Aorta (tissue), 5 donors: ENCODE results near the gene ETV6. TPM values are rescaled to one million over a fixed set of nuclear protein-coding genes. Genes with fewer than 3 reads are reported as not detected.

ENCODE experiments used
- ATAC-seq: fragments of 200-7000 bp; cut with Tn5 transposase; one replicate; pipeline ENCODE4 v1.9.1; 2022; ENCODE audit warnings: moderate library complexity; ENCODE audit not compliant: low FRiP score
- DNase-seq, 2 donors: peaks; one replicate each; pipeline ENCODE4 v3.0.0-alpha.2; 2020
- H3K27ac ChIP-seq, 2 donors: one replicate each; pipeline ENCODE4 v1.5.1; 2013; ENCODE audit warnings: low read length in 2 of 2, mild to moderate bottlenecking in 2 of 2, moderate library complexity in 2 of 2, control low read depth in 1 of 2, inconsistent platforms in 1 of 2, low read depth in 1 of 2
- H3K27me3 ChIP-seq, 2 donors: one replicate each; pipeline ENCODE4 v1.6.1; 2013; ENCODE audit warnings: control low read depth in 1 of 2, low read length in 1 of 2, mild to moderate bottlenecking in 1 of 2, moderate library complexity in 1 of 2; ENCODE audit not compliant: insufficient read depth in 2 of 2, control insufficient read depth in 1 of 2
- H3K36me3 ChIP-seq, 2 donors: one replicate each; pipeline ENCODE4 v1.6.1; 2013; ENCODE audit warnings: control low read depth in 1 of 2, low read length in 1 of 2, mild to moderate bottlenecking in 1 of 2; ENCODE audit not compliant: insufficient read depth in 2 of 2, control insufficient read depth in 1 of 2
- H3K4me1 ChIP-seq, 2 donors: one replicate each; pipeline ENCODE4 v1.6.1; 2013; ENCODE audit warnings: low read length in 2 of 2, control low read depth in 1 of 2, mild to moderate bottlenecking in 1 of 2, moderate library complexity in 1 of 2; ENCODE audit not compliant: insufficient read depth in 2 of 2, control insufficient read depth in 1 of 2
- H3K4me3 ChIP-seq, 2 donors: one replicate each; pipeline ENCODE4 v1.5.1; 2013; ENCODE audit warnings: low read length in 2 of 2, control low read depth in 1 of 2, mild to moderate bottlenecking in 1 of 2
- H3K9me3 ChIP-seq: one replicate; pipeline ENCODE4 v1.6.1; 2013; ENCODE audit warnings: mild to moderate bottlenecking, low read length; ENCODE audit not compliant: control insufficient read depth
- WGBS, 2 donors: extraction: QIAGEN DNeasy Blood & Tissue Kit; methylation state at CpG; one replicate each; pipeline ENCODE4 v1.1.7; 2013; 5-methylcytosine and 5-hydroxymethylcytosine counted together
- intact Hi-C, 2 donors: fragments of 100-400 bp; cut with DNase I; formaldehyde crosslinking; loops; one replicate each; pipeline versions ENCODE4 v1.14.2 to v1.15.0; 2022
- polyA plus RNA-seq, 2 donors: library from polyadenylated mRNA; stranded (reverse); fragments of 200-250 nt; gene quantifications; one replicate each; pipeline ENCODE4 v1.2.3, GENCODE V29; 2013
- total RNA-seq, 2 donors: library from RNA; stranded (reverse); fragmentation: NEBNext Ultra II Directional; extraction: Animal tissue kit (Norgen Biotek cat#: 25700); gene quantifications; one replicate each; pipeline ENCODE4 v1.2.1, GENCODE V29; 2021
- donor health status: healthy with polysubstance abuse.
- donor health status: Bipolar disorder and iron deficiency.
- donor health status: DM: no; HTN: no; CAD: no.
- donor health status: DM: no; HTN: no; CAD: no.
- donor health status: DM: yes; HTN: yes; CAD: no.

Gene ETV6
- total and polyA plus RNA-seq, 4 donors, result 6.9 to 113 (median 46.7) TPM

DNA sequence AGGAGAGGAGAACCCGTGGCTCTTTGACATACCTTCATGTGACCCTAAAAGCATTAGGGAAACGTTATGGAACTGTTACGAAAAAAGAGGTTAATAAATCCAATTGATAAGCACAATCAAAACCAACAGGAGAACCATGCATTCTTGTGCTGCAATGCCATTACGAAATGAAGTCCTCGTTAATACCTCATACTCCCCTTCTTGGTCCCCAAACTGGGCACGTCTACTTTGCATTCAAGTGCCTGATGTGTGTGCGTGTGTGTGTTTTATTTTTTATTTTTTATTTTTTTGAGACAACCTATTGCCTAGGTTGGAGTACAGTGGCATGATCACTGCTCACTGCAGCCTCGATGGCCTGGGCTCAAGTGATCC, 150.0 kb downstream of the ETV6 start:
- Histone ChIP-seq H3K9me3 (no peaks in the 10 kb centered on the region), H3K36me3 (no peaks in the 10 kb centered on the region), H3K4me1 (peaks cover 2 to 15% of the 10 kb centered on the region in 2 donors), H3K4me3 (no peak overlapping the region), H3K27me3 (no peaks in the 10 kb centered on the region), H3K27ac (peak overlapping the region in 1 of 2 donors; percentile 86)
- intact Hi-C loops, result loop anchor here in 1 of 2 donors (2.0 kb wide), 1 partner anchor 35 kb away; no protein-coding TSS in a partner anchor
- WGBS, 2 donors, result 88 to 90% methylated on average over 8 of the region's 8 CpGs
- ATAC-seq (no peak), DNase-seq (no peak)

DNA sequence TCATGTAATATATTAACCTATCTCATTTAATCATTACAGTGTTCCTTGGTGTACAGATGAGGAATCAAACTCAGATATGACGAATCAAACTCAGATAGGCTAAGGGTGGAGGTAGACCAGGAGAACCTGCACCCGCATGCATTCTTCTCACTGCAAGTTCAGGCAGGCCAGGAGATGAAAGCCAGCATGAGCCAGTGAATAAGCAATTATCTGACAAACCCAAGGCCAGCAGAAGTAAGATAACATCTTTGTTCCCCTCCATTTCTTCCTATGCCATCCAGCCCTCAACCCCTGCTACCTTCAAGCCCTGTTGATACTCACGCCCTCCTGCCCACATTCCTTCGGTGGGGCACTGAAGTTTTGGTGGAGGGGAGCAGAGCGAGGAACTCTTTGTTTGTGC, 152.2 kb downstream of the ETV6 start:
- intact Hi-C loops, result no loop called here
- no peak for DNase-seq
- WGBS, 2 donors, result 95% methylated on average over 5 of the region's 5 CpGs
- H3K27ac ChIP-seq, result no peak overlapping the region
- ATAC-seq, result no peak
- H3K36me3 ChIP-seq, result no peaks in the 10 kb centered on the region
- peaks cover 0 to 13% of the 10 kb centered on the region in 2 donors for H3K4me1 ChIP-seq
- no peak overlapping the region for H3K4me3 ChIP-seq
- no peaks in the 10 kb centered on the region for H3K9me3 ChIP-seq
- H3K27me3 ChIP-seq, result no peaks in the 10 kb centered on the region

DNA sequence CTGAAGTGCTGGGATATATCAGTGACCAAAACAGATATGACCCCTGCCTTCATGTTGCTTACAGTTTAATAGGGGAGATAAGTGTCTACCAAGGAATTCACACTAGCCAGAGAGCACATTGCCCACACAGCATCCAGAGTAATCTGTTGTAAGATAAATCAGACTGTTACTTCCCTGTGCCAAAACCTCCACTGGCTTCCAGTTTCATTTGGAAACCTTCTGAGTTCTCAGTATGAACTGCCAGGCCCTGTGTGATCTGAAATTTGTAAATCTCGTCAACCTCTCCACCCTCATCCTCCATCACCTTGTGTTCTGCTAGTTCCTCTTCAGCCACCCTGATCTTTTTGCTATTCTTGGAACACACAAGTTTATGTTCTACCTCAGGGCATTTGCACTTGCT, 154.7 kb downstream of the ETV6 start:
- Histone ChIP-seq H3K9me3 (no peaks in the 10 kb centered on the region), H3K27ac (no peak overlapping the region), H3K36me3 (no peaks in the 10 kb centered on the region), H3K4me3 (no peak overlapping the region), H3K4me1 (peaks cover 0 to 5% of the 10 kb centered on the region in 2 donors), H3K27me3 (no peaks in the 10 kb centered on the region)
- DNase-seq, result no peak
- intact Hi-C loops, result no loop called here
- no peak for ATAC-seq
- 43 to 57% methylated on average over 1 of the region's 1 CpG for WGBS, 2 donors

DNA sequence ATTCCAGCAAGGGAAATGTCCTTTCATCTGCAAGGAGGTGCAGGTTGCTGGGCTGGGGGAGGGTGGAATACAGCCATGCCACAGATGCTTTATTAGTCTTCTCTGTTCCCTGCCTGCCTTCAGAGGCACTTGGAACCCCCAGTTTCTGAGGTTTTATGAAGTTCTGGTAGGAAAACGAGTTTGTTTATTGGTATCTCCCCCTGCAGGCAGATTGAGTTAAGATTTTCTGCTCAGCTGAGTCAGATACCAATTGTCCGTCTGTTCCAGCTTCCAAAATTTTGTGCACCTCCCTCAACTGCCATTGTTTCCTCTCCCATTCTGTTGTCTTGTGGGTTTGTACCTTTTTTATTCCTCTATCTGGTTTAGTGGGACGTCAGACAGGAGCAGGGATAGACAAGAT, 155.6 kb downstream of the ETV6 start:
- Histone ChIP-seq H3K27me3 (no peaks in the 10 kb centered on the region), H3K4me1 (peaks cover 0 to 3% of the 10 kb centered on the region in 2 donors), H3K36me3 (no peaks in the 10 kb centered on the region), H3K9me3 (no peaks in the 10 kb centered on the region), H3K27ac (no peak overlapping the region), H3K4me3 (no peak overlapping the region)
- WGBS, 2 donors, result 69 to 71% methylated on average over 3 of the region's 3 CpGs
- DNase-seq, result no peak
- intact Hi-C loops, result no loop called here
- no peak for ATAC-seq

DNA sequence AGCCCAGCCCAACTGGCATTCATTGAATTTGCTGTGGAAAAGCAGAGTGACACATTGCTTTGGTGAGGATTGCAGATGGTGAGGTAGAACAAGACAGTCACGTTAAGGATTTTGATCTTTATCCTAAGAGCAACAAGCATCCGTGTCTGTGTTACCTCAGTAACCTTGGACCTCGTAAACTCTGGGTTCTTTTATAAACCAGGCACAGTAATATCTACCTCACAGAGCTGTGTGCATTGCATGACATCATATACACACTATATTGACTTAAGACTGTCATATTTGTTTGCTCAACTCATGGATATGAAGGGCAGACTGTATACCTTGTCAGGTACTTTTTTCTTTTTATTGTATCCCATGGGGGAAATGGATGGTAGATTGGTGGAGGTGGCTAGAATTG, 156.2 kb downstream of the ETV6 start:
- H3K4me1 ChIP-seq, result peaks cover 0 to 3% of the 10 kb centered on the region in 2 donors
- intact Hi-C loops, result no loop called here
- no peaks in the 10 kb centered on the region for H3K27me3 ChIP-seq
- H3K27ac ChIP-seq, result no peak overlapping the region
- H3K9me3 ChIP-seq, result no peaks in the 10 kb centered on the region
- 84 to 85% methylated on average over 3 of the region's 3 CpGs for WGBS, 2 donors
- no peaks in the 10 kb centered on the region for H3K36me3 ChIP-seq
- no peak for ATAC-seq
- no peak overlapping the region for H3K4me3 ChIP-seq
- DNase-seq, result no peak

DNA sequence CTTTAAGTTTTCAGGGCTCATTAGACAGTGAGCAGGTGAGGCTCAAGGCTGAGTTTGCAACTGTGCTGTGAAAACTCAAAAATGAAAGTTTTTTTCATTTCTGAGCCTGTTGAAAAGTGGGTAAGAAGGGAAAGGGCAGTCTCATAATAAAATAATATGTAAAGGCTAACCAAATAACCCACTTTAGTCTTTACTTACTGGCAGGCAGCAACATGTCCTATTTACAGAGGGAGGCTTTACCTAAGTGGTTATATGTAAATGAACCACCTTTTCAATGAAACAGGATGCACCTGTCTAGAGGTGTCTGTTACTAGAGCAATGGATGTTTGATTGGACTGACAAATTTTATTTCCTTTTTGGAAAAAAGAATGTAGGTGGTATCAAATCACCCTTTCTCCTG, 158.0 kb downstream of the ETV6 start:
- ATAC-seq (no peak), DNase-seq (no peak)
- Histone ChIP-seq H3K36me3 (no peaks in the 10 kb centered on the region), H3K4me1 (peaks cover 0 to 3% of the 10 kb centered on the region in 2 donors), H3K4me3 (no peak overlapping the region), H3K27ac (no peak overlapping the region), H3K9me3 (no peaks in the 10 kb centered on the region), H3K27me3 (no peaks in the 10 kb centered on the region)
- intact Hi-C loops, result no loop called here

DNA sequence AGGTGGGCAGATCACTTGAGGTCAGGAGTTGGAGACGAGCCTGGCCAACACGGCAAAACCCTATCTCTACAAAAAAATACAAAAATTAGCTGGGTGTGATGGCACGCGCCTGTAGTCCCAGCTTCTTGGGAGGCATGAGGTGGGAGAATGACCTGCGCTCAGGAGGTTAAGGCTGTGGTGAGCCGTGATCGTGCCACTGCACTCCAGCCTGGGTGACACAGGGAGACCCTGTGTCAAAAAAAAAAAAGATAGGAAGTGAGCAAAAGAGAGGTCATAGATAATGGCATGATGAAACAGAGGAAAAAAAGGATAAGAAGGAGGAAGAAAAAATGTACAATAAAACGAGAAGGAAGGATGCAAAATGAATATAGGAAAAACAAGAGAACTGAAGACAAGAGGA, 159.5 kb downstream of the ETV6 start:
- peaks cover 0 to 3% of the 10 kb centered on the region in 2 donors for H3K4me1 ChIP-seq
- no peak overlapping the region for H3K4me3 ChIP-seq
- DNase-seq, result no peak
- intact Hi-C loops, result no loop called here
- H3K27me3 ChIP-seq, result no peaks in the 10 kb centered on the region
- H3K9me3 ChIP-seq, result no peaks in the 10 kb centered on the region
- no peak for ATAC-seq
- WGBS, 2 donors, result 95% methylated on average over 8 of the region's 8 CpGs
- no peaks in the 10 kb centered on the region for H3K36me3 ChIP-seq
- H3K27ac ChIP-seq, result no peak overlapping the region

DNA sequence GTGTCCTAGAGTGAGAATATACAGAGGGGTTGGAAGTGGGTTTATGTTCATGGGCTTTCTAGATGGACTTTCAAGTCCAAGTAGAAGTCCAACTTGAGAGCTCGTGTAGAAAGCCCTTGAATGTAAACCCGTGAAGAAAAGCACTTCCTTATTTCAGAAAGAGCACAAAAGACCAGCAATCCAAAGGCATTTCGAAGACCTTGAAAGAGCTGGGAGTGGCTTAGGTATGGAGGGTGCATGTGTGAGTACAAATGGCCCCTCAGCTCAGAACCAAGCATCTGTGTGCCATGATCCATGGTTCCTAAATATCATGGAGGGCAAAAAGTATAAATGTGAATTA, 160.7 kb downstream of the ETV6 start:
- Histone ChIP-seq H3K9me3 (no peaks in the 10 kb centered on the region), H3K4me3 (no peak overlapping the region), H3K4me1 (peaks cover 2 to 4% of the 10 kb centered on the region in 2 donors), H3K27ac (peak overlapping the region in 1 of 2 donors; percentile 30), H3K27me3 (no peaks in the 10 kb centered on the region), H3K36me3 (no peaks in the 10 kb centered on the region)
- no peak for ATAC-seq
- WGBS, 2 donors, result 89 to 95% methylated on average over 3 of the region's 3 CpGs
- DNase-seq, result no peak
- intact Hi-C loops, result loop anchor here in 1 of 2 donors (5.0 kb wide), 1 partner anchor 72 kb away; no protein-coding TSS in a partner anchor

DNA sequence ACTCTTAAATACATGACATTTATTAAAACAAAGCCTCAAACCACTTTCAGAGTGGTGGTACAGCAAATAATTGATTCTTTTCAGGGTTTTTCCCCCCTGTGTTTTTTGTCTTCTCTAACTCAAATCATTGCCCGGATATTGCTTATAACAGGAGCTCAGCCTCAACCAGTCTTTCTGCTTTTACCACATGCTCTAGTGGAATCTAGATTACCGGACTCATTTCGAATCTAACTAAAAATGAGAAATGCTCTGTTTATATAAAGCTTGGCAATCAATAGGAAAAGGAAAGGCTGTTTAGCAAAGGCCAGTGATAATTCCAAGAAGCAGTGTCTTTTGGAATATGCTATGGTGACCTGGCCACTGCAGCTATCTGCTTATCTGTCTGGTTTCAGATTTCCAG, 161.5 kb downstream of the ETV6 start:
- no peaks in the 10 kb centered on the region for H3K9me3 ChIP-seq
- intact Hi-C loops, result loop anchor here in 1 of 2 donors (5.0 kb wide), 1 partner anchor 71 kb away; no protein-coding TSS in a partner anchor
- DNase-seq (no peak), ATAC-seq (no peak)
- no peak overlapping the region for H3K4me3 ChIP-seq
- no peaks in the 10 kb centered on the region for H3K27me3 ChIP-seq
- WGBS, 2 donors, result 19 to 47% methylated on average over 3 of the region's 3 CpGs
- peaks cover 0 to 4% of the 10 kb centered on the region in 2 donors for H3K4me1 ChIP-seq
- H3K36me3 ChIP-seq, result no peaks in the 10 kb centered on the region
- H3K27ac ChIP-seq, result peak overlapping the region in 1 of 2 donors; percentile 59
